K562 (cell line): ENCODE data around the gene PRXL2A. TPM values are rescaled to one million over a fixed set of nuclear protein-coding genes. Genes with fewer than 3 reads are reported as not detected.

Experiments used
- CREM ChIP-seq: IDR thresholded peaks from 2 replicates; pipeline ENCODE4 v1.6.1; 2014; ENCODE audit warnings: antibody characterized with exemption, low read depth
- CTBP1 ChIP-seq: fragments of 450-650 bp; IDR thresholded peaks from 2 replicates; pipeline ENCODE4 v1.6.1; 2016; ENCODE audit warnings: borderline replicate concordance
- CTCFL ChIP-seq: IDR thresholded peaks from 2 replicates; pipeline ENCODE4 v1.6.1; 2011; ENCODE audit warnings: borderline replicate concordance, low read depth, mild to moderate bottlenecking, moderate library complexity, low read length; ENCODE audit not compliant: insufficient read depth, poor library complexity, severe bottlenecking
- E2F5 ChIP-seq: sonication (generic); formaldehyde crosslinking; IDR thresholded peaks from 2 replicates; pipeline ENCODE4 v1.8.0; 2022; ENCODE audit warnings: mild to moderate bottlenecking, missing genetic modification reagents
- ELF2 ChIP-seq: fragments of 250-450 bp; sonication (Bioruptor Pico); IDR thresholded peaks from 2 replicates; pipeline ENCODE4 v1.5.0; 2021; ENCODE audit warnings: mild to moderate bottlenecking
- FOXA1 ChIP-seq: fragments of 450-650 bp; IDR thresholded peaks from 2 replicates; pipeline ENCODE4 v1.6.1; 2016; ENCODE audit warnings: mild to moderate bottlenecking, borderline replicate concordance
- HDAC3 ChIP-seq: fragments of 450-650 bp; IDR thresholded peaks from 2 replicates; pipeline ENCODE4 v1.6.1; 2018; ENCODE audit warnings: borderline replicate concordance, mild to moderate bottlenecking, moderate library complexity; ENCODE audit not compliant: partially characterized antibody
- HNRNPK ChIP-seq: fragments of 200-400 bp; formaldehyde crosslinking; IDR thresholded peaks from one replicate; pipeline ENCODE4 v1.6.1; 2018; ENCODE audit warnings: mild to moderate bottlenecking, low read depth, low read length; ENCODE audit not compliant: poor library complexity, severe bottlenecking
- IRF1 ChIP-seq: sonication (generic); formaldehyde crosslinking; IDR thresholded peaks from 2 replicates; pipeline ENCODE4 v1.8.0; 2022; ENCODE audit warnings: missing genetic modification reagents, mild to moderate bottlenecking, borderline replicate concordance
- NFXL1 ChIP-seq: fragments of 450-650 bp; formaldehyde crosslinking; IDR thresholded peaks from 2 replicates; pipeline ENCODE4 v1.4.0; 2021; ENCODE audit warnings: mild to moderate bottlenecking
- NONO ChIP-seq, 2 experiments: fragments of 200-400 bp in 1 of 2; fragments of 450-650 bp in 1 of 2; formaldehyde crosslinking in 1 of 2; IDR thresholded peaks; 2 replicates each; pipeline ENCODE4 v1.6.1; 2017; ENCODE audit warnings: low read depth in 2 of 2, mild to moderate bottlenecking in 2 of 2, moderate library complexity in 2 of 2, low read length in 1 of 2
- PHTF2 ChIP-seq: fragments of 250-450 bp; sonication (Bioruptor Pico); IDR thresholded peaks from 2 replicates; pipeline ENCODE4 v1.5.0; 2021; ENCODE audit warnings: mild to moderate bottlenecking
- POU5F1 ChIP-seq: fragments of 150-350 bp; IDR thresholded peaks from 2 replicates; pipeline ENCODE4 v1.6.1; 2014; ENCODE audit warnings: borderline replicate concordance, low read length, low read depth, mild to moderate bottlenecking; ENCODE audit not compliant: partially characterized antibody
- PPARD ChIP-seq: fragments of 250-450 bp; sonication (Bioruptor Pico); IDR thresholded peaks from 2 replicates; pipeline ENCODE4 v1.8.0; 2022; ENCODE audit warnings: inconsistent platforms, mild to moderate bottlenecking, moderate library complexity
- SMAD2 ChIP-seq: fragments of 150-350 bp; IDR thresholded peaks from 2 replicates; pipeline ENCODE4 v1.6.1; 2014; ENCODE audit warnings: low read depth, mild to moderate bottlenecking, low read length
- SMARCA4 ChIP-seq: fragments of 450-650 bp; IDR thresholded peaks from 2 replicates; pipeline ENCODE4 v1.6.1; 2016
- TEAD2 ChIP-seq: fragments of 450-650 bp; IDR thresholded peaks from 2 replicates; pipeline ENCODE4 v1.6.1; 2016; ENCODE audit warnings: missing genetic modification characterization, control low read depth, missing compliant biosample characterization
- THRAP3 ChIP-seq: fragments of 450-650 bp; IDR thresholded peaks from 2 replicates; pipeline ENCODE4 v1.6.1; 2016; ENCODE audit warnings: mild to moderate bottlenecking, inconsistent platforms, borderline replicate concordance
- ZBTB33 ChIP-seq: sonication (generic); formaldehyde crosslinking; IDR thresholded peaks from 2 replicates; pipeline ENCODE4 v1.8.1; 2023; ENCODE audit warnings: mild to moderate bottlenecking, missing genetic modification reagents
- ZNF586 ChIP-seq: fragments of 450-650 bp; formaldehyde crosslinking; conservative IDR thresholded peaks from 2 replicates; pipeline ENCODE4 v1.4.0; 2020; ENCODE audit warnings: mild to moderate bottlenecking, moderate library complexity
- ZZZ3 ChIP-seq: fragments of 450-650 bp; IDR thresholded peaks from 2 replicates; pipeline ENCODE4 v1.6.1; 2016; ENCODE audit warnings: antibody characterized with exemption, mild to moderate bottlenecking, moderate library complexity
- polyA plus RNA-seq, 8 experiments: library from polyadenylated mRNA; depleted of rRNA in 4 of 8; stranded (reverse) in 5 of 8; unstranded in 3 of 8; fragments of >200 nt; fragmentation: Nextera tagmentation in 2 of 8; fragmentation: Illumina TruSeq in 1 of 8; extraction: Ambion mirVana in 2 of 8; extraction: Trizol in 1 of 8; gene quantifications; 2 replicates each; pipeline versions ENCODE4 v1.2.1 to v1.2.3, GENCODE V29; 2011 to 2014; ENCODE audit warnings: inconsistent platforms in 1 of 8, missing spikeins in 1 of 8
- total RNA-seq, 7 experiments: library from RNA; depleted of rRNA in 6 of 7; stranded (reverse); fragments of >200 nt in 6 of 7; fragmentation: Illumina TruSeq in 2 of 7; extraction: Trizol in 2 of 7; gene quantifications; 2 replicates each; pipeline versions ENCODE4 v1.2.1 to v1.2.3, GENCODE V29; 2011 to 2021; ENCODE audit warnings: low replicate concordance in 1 of 7

The PRXL2A gene
- total and polyA plus RNA-seq, 9 of the 15 experiments (the other 6 are each of a cell fraction or from before 2014, with no cell fraction given), result 0.14 to 1.2 (median 0.75) TPM

- TF ChIP-seq NFXL1 (CRISPR knock-in tag), result no peak
- TF ChIP-seq ELF2 (CRISPR knock-in tag), result no peak
- TF ChIP-seq HNRNPK, result no peak
- peak; percentile 81 for TF ChIP-seq CTBP1
- no peak for TF ChIP-seq HDAC3
- TF ChIP-seq PPARD, result no peak
- TF ChIP-seq ZNF586 (CRISPR knock-in tag), result no peak
- TF ChIP-seq NONO (IDR thresholded peaks at IDR 0.05; ENCODE audit: low read depth in 2 of 2, low read length in 1 of 2), result no peak
- no peak for TF ChIP-seq IRF1 (CRISPR knock-in tag)
- TF ChIP-seq FOXA1, result no peak
- TF ChIP-seq POU5F1, result no peak
- TF ChIP-seq SMAD2, result no peak
- no peak for TF ChIP-seq PHTF2 (CRISPR knock-in tag)
- TF ChIP-seq TEAD2 (tag), result no peak
- no peak for TF ChIP-seq ZZZ3
- no peak for TF ChIP-seq E2F5 (CRISPR knock-in tag)
- no peak for TF ChIP-seq CTCFL
- 0 out of 2 replicates have a peak, but pooled peaks have one; percentile 50 for TF ChIP-seq SMARCA4
- TF ChIP-seq CREM, result peak; percentile 58; the same call in 1 of the 2 replicates
- no peak for TF ChIP-seq ZBTB33 (CRISPR knock-in tag)
- TF ChIP-seq THRAP3, result no peak
These were observed 50.9 kb downstream of the PRXL2A start (continued) for GRCh38 chr10:80459047-80459865.
